GM18502 (cell line): ENCODE results near the gene MORN2.

Experiments used
- ATAC-seq: cut with Tn5 transposase; IDR thresholded peaks from one replicate; pipeline ENCODE4 v1.9.1; 2021; ENCODE audit warnings: mild to moderate bottlenecking; ENCODE audit not compliant: unreplicated experiment, poor library complexity

Gene MORN2

DNA sequence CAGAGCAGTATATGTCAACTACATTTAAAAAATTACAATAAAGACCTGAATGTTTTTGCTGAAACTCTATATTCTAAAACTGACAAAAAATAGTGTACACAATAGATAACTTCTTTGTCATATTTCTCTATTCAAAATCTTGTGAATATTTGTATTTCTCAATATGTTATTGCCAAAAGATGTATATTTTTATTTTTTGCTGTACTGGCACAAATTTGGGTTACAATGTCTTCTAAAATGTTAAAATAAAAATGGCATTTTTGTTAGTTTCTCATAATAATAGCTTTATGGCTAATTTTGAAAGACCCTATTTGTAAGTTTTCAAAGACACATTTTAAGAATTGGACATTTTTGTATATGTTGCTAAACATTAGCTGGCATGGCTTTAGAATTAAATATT lies 13.3 kb downstream of the MORN2 start:
- no peak for ATAC-seq

DNA sequence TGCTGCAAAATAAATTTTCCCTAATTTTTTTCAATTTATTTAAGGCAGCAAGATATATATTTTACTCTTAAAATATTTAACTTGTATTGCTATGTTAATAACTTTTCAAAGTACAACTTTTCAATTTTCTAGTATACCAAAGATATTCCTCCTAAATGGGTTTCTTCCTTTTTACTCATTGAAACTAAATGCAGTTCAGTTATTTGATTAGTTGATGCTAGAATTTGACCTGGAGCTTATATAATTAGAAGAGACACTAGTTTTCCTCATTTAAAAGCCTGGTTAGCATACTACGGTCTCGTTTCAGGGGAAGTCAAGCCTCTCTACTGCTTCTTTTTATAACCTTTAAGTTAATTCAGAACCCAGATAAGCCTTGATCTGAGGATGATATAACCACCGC lies 13.8 kb downstream of the MORN2 start, which contains the start of gene ARHGEF33:
Gene ARHGEF33, plus strand, starts transcription at position 301 of the 400 bp plus-strand sequence. CDS start 29,573 bp downstream, outside the sequence.
- ATAC-seq, result no peak

DNA sequence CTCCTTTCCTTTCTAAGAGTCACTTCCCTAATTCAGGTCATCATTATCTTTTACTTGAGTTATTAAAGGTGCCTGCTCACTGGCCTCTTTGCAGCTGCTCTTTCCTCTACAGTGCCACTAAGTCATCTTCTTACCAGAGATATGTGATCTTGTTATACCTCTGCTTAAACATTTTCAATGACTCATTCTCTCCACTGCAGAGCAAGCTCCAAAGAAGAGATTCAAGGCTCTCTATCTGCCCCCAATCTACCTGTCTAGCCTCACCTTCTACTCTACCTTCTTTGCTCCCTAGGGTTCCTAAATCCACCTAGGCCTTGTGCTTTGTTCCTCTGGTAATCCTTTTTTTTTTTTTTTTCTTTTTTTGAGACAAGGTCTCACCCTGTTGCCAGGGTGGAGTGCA lies 17.0 kb downstream of the MORN2 start:
- ATAC-seq, result no peak

DNA sequence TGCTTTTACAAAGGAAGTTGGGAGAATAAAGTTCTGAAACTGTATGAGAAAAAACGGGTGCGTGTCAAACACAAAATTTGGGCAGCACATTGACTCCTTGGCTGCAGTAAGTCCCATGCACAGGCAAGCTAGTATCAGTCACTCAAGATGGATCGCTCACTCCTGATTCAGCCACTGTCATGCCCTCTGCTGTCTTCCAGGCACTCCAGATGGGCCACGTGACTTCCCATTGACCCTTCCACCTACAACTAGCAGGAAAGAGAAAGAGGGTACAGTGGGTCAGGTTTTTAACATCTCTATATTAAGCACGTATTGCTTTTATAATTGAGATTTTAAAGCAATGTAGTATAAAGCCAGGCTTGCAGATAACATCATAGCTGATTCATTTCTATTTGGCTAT lies 22.5 kb downstream of the MORN2 start:
- ATAC-seq, result no peak

DNA sequence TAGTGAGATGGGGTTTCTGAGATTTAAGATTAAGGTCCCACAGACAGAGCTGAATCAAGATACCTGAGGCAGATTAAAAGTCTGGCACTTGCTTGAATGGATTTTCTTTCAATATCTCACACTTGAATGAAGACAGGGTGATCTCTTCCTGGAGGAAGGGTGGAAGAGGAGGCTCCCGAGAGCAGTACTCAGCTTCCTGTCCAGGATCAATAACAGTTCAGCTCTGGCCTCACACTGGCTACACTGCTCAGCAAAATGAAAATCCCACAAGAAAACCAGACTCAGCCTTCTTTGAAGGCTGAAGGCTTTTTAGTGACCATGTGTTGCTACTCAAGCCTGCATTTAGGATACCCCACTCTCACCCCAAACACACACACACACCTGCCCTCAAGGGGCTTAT lies 24.9 kb downstream of the MORN2 start:
- no peak for ATAC-seq

DNA sequence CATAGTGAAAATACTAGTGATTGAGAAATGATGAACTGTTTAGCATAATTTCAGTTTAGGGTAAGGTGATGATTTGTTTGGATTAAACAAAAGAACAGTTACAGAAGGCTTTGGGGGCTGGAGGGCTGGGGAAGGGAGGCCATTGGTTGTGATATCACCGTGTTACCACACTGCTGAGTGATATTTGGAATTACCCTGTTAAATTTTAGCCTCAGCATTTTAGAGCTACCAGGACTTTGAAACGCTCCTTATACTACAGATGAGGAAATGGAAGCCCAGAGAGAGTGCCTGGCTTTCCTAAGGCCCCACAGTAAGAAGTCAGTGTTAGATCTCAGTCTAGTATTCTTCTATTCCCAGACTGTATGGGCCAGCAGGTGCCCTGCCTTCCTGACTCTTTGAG lies 29.5 kb downstream of the MORN2 start:
- ATAC-seq, result no peak

DNA sequence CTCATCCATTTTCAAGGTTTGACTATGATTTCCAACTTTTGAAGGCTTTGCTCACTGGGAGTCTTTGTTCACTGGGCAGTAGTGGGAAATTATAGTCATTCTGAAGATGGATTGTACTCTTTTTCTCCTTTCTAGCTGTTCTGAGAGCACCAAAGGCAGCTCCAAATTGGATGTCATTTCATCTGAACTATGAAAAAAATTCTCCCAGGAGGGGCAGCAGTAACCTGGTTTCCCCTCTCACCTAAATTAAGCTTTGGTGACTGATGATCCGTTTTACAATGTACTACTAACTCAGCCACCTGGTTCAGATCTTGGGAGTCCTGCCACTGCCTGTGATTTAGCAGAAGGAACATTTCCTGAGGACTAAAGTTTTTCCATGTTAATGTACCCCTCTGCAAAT lies 31.5 kb downstream of the MORN2 start:
- no peak for ATAC-seq

DNA sequence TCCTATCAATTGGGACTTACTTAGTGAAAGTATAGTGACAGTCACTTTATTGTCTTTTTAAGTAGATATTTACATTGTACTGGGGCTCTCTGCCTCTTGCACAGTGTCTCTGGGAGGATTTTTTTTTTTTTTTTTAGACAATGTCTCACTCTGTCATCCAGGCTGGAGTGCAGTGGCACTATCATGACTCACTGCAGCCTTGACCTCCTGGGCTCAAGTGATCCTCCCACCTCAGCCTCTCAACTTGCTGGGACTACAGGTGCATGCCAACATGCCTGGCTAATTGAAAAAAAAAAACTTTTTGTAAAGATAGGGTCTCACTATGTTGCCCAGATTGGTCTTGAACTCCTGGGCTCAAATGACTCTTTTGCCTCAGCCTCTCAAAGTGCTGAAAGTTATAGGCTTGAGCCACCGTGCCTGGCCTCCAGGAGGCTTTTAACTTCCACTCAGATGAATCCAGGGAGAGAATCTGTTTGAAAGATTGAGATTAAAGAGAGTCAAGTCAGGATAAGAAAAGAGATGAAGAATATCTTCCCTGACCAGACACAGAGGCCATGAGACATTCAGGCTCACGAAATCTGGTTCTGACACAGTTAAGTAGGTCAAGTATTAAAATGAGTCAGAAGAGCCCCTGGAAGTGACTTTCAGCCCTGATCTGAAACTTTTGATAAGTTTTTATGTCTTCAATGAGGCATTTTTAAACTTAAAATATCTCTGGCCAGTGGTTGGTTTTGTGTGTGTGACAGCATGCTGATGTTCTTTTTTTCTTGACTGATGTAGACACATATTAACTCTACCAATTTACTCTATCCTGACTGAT lies 32.2 kb downstream of the MORN2 start:
- ATAC-seq, result peak; percentile 87

DNA sequence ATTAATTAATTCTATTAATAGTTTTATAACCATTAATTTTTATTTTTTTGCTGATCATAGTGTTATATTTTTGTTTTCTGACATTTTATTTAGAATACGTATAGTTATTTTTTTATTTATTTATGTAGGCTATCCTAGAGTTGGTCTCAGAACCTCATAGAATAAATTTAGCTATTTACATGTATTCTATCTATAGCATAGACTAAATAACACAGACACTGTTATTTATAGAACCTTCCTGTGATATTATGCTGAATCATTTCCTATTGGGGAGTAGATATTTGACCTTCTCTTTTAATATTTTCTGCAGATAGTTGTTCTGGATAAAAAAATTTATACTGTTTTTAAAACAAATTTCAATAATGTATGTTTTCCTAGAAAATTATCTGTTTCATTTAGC lies 34.1 kb downstream of the MORN2 start:
- no peak for ATAC-seq

DNA sequence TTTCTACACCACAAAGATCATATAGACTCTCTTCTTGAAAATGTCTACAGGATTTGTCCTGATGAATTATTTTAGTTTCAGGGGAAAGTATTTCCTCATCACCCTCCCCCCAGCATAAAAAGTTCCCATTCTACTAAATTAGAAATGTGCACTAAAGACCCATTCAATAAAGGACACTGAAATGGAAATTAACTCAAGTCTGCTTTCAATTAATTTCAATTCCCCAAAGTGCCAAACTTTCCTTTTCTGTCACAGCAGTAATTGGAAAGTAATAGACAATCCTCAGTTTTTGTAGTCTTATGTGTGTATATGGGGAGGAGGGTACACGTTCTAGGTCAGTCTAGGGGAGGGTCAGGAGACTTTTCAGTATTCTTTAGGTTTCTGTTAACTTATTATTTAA lies 35.4 kb downstream of the MORN2 start:
- ATAC-seq, result no peak

DNA sequence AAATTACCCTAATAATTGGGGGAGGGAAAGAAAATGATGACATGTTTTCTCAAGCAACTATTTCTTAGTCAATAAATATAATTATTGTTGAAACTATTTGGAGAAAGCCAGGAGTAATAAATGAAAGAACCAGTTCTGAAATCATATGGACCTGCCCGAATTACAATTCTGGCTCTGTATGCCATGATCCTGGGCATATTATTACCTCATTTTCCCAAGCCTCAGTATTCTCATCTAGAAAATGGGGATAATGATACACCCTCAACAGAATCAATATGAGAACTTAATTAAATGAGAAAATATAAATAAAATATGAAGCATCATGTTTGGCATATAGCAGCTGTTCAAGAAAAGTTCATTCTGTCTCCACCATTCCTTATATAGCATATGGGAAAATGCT lies 36.8 kb downstream of the MORN2 start:
- no peak for ATAC-seq

DNA sequence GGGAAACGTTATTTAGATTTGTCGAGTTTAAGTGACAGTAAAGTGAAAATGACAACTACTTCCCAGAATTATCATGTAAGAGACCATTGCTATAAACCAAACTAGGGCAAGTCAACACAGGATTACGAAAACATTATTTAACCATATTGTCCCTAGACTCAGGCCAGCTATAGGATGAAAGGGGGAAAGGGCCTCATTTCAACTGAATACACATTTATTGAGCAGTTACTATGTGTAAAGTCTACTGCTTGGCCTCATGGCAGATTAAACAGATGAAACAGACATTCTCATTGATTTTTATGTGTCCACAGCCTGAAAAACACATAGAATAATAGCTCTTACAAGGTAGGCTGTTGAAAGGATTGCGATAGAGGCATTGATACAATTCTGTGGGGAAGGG lies 46.6 kb downstream of the MORN2 start:
- no peak for ATAC-seq

DNA sequence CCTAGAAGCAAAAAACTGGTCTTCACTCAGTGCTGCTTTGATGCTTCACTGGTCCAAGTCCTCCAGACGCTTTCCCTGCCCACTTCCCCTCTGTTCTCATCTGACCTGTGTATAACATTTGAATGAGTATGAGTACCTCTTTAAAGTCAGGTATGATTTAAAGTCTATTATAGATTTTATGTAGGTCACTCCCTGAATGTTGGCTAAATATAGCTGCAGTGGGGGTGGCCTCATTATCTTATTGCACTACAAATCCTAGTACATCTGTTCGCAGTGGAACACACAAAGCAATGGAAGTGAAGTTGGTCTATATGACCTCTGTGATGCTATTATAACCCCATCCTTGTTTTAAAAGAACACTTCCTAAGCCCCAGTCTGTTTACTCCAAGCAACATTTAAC lies 47.1 kb downstream of the MORN2 start:
- no peak for ATAC-seq

DNA sequence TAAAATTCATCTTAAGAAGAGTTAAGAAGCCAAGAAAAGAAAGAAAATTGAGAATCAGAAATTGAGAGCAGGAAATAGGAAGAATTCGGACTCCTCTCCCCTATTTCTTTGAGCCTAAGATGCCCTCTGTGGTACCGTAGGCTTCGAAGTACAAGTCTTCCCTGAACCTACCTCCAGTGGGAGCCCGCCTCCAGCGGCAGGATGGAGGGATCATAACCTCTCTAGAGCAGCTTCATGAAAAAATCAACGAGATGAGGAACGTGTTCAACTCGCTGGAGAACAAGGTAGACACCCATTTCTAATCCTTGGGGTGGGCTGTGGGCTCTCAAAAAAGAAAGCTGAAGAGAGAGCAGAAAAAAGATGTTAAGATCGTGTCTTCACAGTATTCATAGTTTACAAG lies 50.2 kb downstream of the MORN2 start:
- ATAC-seq, result no peak

DNA sequence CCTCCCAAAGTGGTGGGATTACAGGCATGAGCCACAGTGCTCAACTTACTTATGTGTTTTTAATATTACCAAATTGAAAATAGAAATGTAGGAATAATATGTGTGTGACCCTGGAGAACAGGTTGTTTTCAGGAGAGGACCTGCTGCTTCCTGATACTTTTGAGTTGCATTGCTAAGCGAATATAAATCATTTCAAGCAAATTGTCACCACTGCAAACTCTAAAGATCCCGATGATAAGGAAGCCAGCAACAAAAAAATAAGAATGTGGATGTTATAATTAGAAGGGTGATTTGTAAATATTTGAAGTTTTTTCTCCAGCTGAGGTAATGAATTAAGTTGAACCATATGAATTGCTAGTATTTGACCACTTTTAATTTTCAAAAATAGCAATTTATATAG lies 54.8 kb downstream of the MORN2 start:
- no peak for ATAC-seq
